Subcutaneous adipose tissue (tissue), 4 donors: ENCODE measurements around the gene PITPNM3. TPM values are rescaled to one million over a fixed set of nuclear protein-coding genes. Genes with fewer than 3 reads are reported as not detected.

Experiments used
- total RNA-seq, 4 donors: library from RNA; depleted of rRNA; stranded (reverse); fragments of >200 nt; gene quantifications; one replicate each; pipeline ENCODE4 v1.1.0, GENCODE V29; 2016
- TF ChIP-seq, protein P1 (sequence below): fragments of 450-650 bp; IDR thresholded peaks from one replicate; pipeline ENCODE4 v1.5.1; 2016; ENCODE audit warnings: low read depth, mild to moderate bottlenecking, control low read depth, antibody characterized with exemption, moderate library complexity

Gene PITPNM3
- total RNA-seq, 4 donors from 2014 or later, result 0.34 to 1.9 (median 1.2) TPM

DNA sequence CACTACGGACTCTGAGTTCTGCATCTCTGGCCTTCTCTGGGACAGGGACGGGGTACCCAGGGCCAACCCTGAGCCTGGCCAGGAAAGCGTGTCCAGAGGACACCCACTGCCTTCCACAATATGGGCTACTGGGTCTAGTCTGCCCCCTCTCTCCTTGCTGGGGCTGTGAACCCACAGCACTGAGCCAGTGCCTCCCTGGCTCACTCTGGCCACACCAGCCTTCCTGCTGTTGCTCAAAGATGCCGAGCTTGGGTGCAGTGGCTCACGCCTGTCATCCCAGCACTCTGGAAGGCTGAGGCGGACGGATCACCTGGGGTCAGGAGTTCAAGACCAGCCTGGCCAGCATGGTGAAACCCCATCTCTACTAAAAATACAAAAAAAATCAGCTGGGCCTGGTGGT lies 24.8 kb downstream of the PITPNM3 start:
- TF ChIP-seq, protein P1, sequence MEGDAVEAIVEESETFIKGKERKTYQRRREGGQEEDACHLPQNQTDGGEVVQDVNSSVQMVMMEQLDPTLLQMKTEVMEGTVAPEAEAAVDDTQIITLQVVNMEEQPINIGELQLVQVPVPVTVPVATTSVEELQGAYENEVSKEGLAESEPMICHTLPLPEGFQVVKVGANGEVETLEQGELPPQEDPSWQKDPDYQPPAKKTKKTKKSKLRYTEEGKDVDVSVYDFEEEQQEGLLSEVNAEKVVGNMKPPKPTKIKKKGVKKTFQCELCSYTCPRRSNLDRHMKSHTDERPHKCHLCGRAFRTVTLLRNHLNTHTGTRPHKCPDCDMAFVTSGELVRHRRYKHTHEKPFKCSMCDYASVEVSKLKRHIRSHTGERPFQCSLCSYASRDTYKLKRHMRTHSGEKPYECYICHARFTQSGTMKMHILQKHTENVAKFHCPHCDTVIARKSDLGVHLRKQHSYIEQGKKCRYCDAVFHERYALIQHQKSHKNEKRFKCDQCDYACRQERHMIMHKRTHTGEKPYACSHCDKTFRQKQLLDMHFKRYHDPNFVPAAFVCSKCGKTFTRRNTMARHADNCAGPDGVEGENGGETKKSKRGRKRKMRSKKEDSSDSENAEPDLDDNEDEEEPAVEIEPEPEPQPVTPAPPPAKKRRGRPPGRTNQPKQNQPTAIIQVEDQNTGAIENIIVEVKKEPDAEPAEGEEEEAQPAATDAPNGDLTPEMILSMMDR, result no peak

GRCh38 chr17:6530324-6530920 lies 25.9 kb downstream of the PITPNM3 start:
- TF ChIP-seq, protein P1, result no peak

GRCh38 chr17:6528557-6528956 lies 27.8 kb downstream of the PITPNM3 start:
- TF ChIP-seq, protein P1, result no peak

GRCh38 chr17:6526362-6527152 lies 29.8 kb downstream of the PITPNM3 start:
- TF ChIP-seq, protein P1, result no peak

GRCh38 chr17:6525731-6526130 lies 30.6 kb downstream of the PITPNM3 start:
- TF ChIP-seq, protein P1, result no peak

GRCh38 chr17:6525141-6525540 lies 31.2 kb downstream of the PITPNM3 start:
- TF ChIP-seq, protein P1, result no peak

DNA sequence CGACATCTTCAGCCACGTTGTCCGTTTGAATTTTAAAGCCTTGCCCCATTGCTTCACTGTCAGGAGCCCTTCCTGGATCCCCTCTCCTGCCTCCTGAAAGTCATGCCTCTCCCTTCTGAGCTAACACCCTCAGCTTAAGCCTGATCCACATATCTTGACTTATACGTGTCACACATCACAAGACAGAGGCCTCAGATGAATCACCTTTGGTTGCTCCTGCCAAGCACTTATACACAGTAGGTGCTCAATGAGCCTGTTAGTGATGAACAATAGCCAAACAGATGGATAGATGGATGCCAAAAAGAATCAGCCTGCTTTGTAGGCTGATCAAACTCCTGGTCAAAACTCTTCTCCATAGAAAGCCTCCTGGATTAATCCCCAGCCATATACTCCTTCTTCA lies 31.8 kb downstream of the PITPNM3 start:
- TF ChIP-seq, protein P1, result no peak
